Body of pancreas (tissue), 4 donors: ENCODE results near the gene TGM5.

ENCODE experiments used
- POLR2A ChIP-seq, 3 donors: fragments of 450-650 bp; IDR thresholded peaks; one replicate each; pipeline ENCODE4 v1.6.1; 2016; ENCODE audit warnings: antibody characterized with exemption in 3 of 3, mild to moderate bottlenecking in 2 of 3
- TF ChIP-seq, protein P1 (sequence below), 7 experiments: fragments of 450-650 bp in 4 of 7; fragments of 200-600 bp in 3 of 7; sonication (generic) in 3 of 7; IDR thresholded peaks; one replicate each; pipeline ENCODE4 v1.5.1; 2016 to 2019; ENCODE audit warnings: antibody characterized with exemption in 7 of 7

DNA sequence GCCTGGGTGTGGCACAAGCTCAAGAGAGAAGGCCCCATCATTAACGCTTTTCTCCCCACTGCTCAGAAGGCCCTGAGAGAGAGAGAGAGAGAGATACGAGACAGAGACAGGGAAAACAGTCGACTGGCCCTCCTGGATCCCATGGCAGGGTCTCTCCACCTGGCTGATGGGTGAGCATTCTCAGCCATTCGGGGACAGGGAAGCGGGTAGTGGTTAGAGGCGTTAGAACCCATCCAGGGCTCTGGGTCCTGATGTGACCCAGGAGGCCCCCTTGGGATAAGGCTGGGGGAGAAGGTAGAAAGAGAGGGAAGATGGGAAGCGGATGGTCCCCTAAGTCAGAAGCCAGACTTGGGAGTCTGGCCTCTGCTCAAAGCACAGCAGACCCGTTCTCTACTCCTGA is 7.9 kb downstream of the TGM5 start:
- TF ChIP-seq, protein P1, sequence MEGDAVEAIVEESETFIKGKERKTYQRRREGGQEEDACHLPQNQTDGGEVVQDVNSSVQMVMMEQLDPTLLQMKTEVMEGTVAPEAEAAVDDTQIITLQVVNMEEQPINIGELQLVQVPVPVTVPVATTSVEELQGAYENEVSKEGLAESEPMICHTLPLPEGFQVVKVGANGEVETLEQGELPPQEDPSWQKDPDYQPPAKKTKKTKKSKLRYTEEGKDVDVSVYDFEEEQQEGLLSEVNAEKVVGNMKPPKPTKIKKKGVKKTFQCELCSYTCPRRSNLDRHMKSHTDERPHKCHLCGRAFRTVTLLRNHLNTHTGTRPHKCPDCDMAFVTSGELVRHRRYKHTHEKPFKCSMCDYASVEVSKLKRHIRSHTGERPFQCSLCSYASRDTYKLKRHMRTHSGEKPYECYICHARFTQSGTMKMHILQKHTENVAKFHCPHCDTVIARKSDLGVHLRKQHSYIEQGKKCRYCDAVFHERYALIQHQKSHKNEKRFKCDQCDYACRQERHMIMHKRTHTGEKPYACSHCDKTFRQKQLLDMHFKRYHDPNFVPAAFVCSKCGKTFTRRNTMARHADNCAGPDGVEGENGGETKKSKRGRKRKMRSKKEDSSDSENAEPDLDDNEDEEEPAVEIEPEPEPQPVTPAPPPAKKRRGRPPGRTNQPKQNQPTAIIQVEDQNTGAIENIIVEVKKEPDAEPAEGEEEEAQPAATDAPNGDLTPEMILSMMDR (IDR thresholded peaks at IDR 0.05): no peak
- TF ChIP-seq POLR2A (IDR thresholded peaks at IDR 0.05): no peak
